Panc1 (cell line): ENCODE data around the gene DCUN1D2. TPM values are rescaled to one million over a fixed set of nuclear protein-coding genes. Genes with fewer than 3 reads are reported as not detected.

Experiments
- ATAC-seq: fragments of 200-7000 bp; cut with Tn5 transposase; 2 replicates; pipeline ENCODE4 v1.9.1; 2020; ENCODE audit warnings: mild to moderate bottlenecking, moderate library complexity
- BruUV-seq: library from RNA; stranded (reverse); fragments of 400-500 nt; replicated peaks from 2 replicates; lab custom pipeline; 2021; lab: Mats Ljungman, UMichigan
- CTCF ChIA-PET: fragments of 300-600 bp; sonication (Branson Sonifier 250); formaldehyde crosslinking; loops from one replicate; lab custom pipeline; 2022; ENCODE audit warnings: antibody characterized with exemption; lab: Charles Lee
- POLR2A ChIA-PET: fragments of 300-600 bp; sonication (Branson Sonifier 250); formaldehyde crosslinking; loops from one replicate; lab custom pipeline; 2022; ENCODE audit warnings: antibody characterized with exemption; lab: Charles Lee
- DNase-seq: peaks from one replicate; pipeline ENCODE4 v3.0.0-alpha.2; 2010; ENCODE audit warnings: low read depth, low spot score
- H3K27ac ChIP-seq: 2 replicates; pipeline ENCODE4 v1.5.1; 2011; ENCODE audit warnings: mild to moderate bottlenecking, low read length, inconsistent platforms
- H3K27me3 ChIP-seq: fragments of 200-500 bp; sonication (Bioruptor generic); 2 replicates; pipeline ENCODE4 v1.6.0; 2014; ENCODE audit warnings: low read length, inconsistent platforms; ENCODE audit not compliant: control insufficient read depth, insufficient read depth
- H3K36me3 ChIP-seq: fragments of 200-500 bp; sonication (Bioruptor generic); 2 replicates; pipeline ENCODE4 v1.5.1; 2014; ENCODE audit warnings: inconsistent platforms, mild to moderate bottlenecking, low read length, moderate library complexity; ENCODE audit not compliant: control insufficient read depth, insufficient read depth
- H3K4me1 ChIP-seq: 2 replicates; pipeline ENCODE4 v1.5.1; 2011; ENCODE audit warnings: inconsistent platforms, mild to moderate bottlenecking, low read length, moderate library complexity; ENCODE audit not compliant: control insufficient read depth, insufficient read depth
- H3K4me3 ChIP-seq, 2 experiments: 2 replicates each; pipeline ENCODE4 v1.5.1; 2011 to 2012; ENCODE audit warnings: low read depth in 2 of 2, low read length in 2 of 2, mild to moderate bottlenecking in 2 of 2, inconsistent platforms in 1 of 2, moderate library complexity in 1 of 2
- H3K9me3 ChIP-seq: fragments of 200-500 bp; sonication (Bioruptor generic); 2 replicates; pipeline ENCODE4 v1.5.1; 2014; ENCODE audit warnings: low read depth, mild to moderate bottlenecking, inconsistent platforms, low read length, moderate library complexity; ENCODE audit not compliant: control insufficient read depth, insufficient read depth
- POLR2AphosphoS5 ChIP-seq: IDR thresholded peaks from 2 replicates; pipeline ENCODE4 v1.6.1; 2012; ENCODE audit warnings: mild to moderate bottlenecking, low read depth, low read length, moderate library complexity
- SIN3A ChIP-seq: IDR thresholded peaks from 2 replicates; pipeline ENCODE4 v1.6.1; 2012; ENCODE audit warnings: low read depth, mild to moderate bottlenecking, low read length, moderate library complexity, borderline replicate concordance; ENCODE audit not compliant: insufficient read depth
- TCF7L2 ChIP-seq: IDR thresholded peaks from 2 replicates; pipeline ENCODE4 v1.6.1; 2011; ENCODE audit warnings: mild to moderate bottlenecking, low read depth, low read length, inconsistent platforms
- in situ Hi-C: cut with HindIII; loops from 2 replicates; pipeline ENCODE4 v1.10.0; 2016; ENCODE audit warnings: low sequenced_read_pairs, low pct_unique_long_range_greater_than_20kb
- intact Hi-C: fragments of 100-400 bp; cut with micrococcal nuclease; formaldehyde crosslinking; loops from one replicate; pipeline ENCODE4 v1.10.0; 2022; ENCODE audit not compliant: unreplicated experiment
- total RNA-seq: library from RNA; stranded (reverse); gene quantifications from one replicate; pipeline ENCODE4 v1.2.1, GENCODE V29; 2021; ENCODE audit not compliant: unreplicated experiment
- TF ChIP-seq, protein P1 (sequence below): fragments of 450-650 bp; IDR thresholded peaks from 2 replicates; pipeline ENCODE4 v1.5.1; 2017; ENCODE audit warnings: mild to moderate bottlenecking
- TF ChIP-seq, protein P2 (sequence below), 2 experiments: IDR thresholded peaks; 2 replicates each; pipeline ENCODE4 v1.6.1; 2011 to 2012; ENCODE audit warnings: low read depth in 2 of 2, control low read depth in 1 of 2, low read length in 1 of 2, mild to moderate bottlenecking in 1 of 2, moderate library complexity in 1 of 2; ENCODE audit not compliant: insufficient read depth in 1 of 2

Gene DCUN1D2
- total RNA-seq, 1 experiment from 2014 or later, result 22.8 TPM

DNA sequence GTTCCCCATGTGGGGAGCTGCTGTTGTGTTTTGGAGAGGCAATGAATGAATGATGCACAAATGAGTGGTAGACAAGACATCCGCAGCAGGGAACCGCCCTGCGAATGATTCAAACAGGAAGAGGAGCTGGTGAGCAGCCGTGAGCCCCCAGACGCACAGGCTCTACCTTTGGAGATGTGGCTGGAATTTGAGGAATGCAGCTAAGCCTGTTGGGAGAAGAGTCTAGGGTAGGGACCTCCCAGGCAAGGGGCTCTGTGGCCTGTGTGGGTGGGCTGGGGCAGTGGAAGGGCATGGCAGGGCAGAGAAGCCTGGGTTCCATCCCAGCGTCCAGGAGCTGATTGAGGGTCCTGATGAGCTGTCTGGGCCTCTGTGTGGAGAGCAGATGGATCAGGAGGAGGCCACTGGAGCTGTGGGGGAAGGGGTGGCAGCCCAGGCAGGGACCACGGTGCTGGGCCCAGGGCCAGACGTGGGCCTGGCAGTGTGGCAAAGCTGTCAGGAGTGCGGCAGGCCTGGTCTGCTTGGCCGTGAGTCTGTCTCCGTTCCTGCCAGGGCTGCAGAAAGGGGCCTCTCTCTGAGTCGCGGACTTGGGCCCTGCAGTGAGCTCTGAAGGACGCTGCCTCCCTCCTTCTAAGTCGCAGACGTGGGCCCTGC lies 41.8 kb upstream of the DCUN1D2 start:
- POLR2A ChIA-PET, result no interaction called here
- in situ Hi-C loops, result no loop called here
- CTCF ChIA-PET, result no interaction called here
- no peaks in the 10 kb centered on the region for H3K9me3 ChIP-seq
- intact Hi-C loops, result no loop called here
- peak; percentile 17; the same call in 1 of the 2 replicates for ATAC-seq
- no peak for TF ChIP-seq TCF7L2
- TF ChIP-seq, protein P1, sequence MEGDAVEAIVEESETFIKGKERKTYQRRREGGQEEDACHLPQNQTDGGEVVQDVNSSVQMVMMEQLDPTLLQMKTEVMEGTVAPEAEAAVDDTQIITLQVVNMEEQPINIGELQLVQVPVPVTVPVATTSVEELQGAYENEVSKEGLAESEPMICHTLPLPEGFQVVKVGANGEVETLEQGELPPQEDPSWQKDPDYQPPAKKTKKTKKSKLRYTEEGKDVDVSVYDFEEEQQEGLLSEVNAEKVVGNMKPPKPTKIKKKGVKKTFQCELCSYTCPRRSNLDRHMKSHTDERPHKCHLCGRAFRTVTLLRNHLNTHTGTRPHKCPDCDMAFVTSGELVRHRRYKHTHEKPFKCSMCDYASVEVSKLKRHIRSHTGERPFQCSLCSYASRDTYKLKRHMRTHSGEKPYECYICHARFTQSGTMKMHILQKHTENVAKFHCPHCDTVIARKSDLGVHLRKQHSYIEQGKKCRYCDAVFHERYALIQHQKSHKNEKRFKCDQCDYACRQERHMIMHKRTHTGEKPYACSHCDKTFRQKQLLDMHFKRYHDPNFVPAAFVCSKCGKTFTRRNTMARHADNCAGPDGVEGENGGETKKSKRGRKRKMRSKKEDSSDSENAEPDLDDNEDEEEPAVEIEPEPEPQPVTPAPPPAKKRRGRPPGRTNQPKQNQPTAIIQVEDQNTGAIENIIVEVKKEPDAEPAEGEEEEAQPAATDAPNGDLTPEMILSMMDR, result no peak
- TF ChIP-seq, protein P2, sequence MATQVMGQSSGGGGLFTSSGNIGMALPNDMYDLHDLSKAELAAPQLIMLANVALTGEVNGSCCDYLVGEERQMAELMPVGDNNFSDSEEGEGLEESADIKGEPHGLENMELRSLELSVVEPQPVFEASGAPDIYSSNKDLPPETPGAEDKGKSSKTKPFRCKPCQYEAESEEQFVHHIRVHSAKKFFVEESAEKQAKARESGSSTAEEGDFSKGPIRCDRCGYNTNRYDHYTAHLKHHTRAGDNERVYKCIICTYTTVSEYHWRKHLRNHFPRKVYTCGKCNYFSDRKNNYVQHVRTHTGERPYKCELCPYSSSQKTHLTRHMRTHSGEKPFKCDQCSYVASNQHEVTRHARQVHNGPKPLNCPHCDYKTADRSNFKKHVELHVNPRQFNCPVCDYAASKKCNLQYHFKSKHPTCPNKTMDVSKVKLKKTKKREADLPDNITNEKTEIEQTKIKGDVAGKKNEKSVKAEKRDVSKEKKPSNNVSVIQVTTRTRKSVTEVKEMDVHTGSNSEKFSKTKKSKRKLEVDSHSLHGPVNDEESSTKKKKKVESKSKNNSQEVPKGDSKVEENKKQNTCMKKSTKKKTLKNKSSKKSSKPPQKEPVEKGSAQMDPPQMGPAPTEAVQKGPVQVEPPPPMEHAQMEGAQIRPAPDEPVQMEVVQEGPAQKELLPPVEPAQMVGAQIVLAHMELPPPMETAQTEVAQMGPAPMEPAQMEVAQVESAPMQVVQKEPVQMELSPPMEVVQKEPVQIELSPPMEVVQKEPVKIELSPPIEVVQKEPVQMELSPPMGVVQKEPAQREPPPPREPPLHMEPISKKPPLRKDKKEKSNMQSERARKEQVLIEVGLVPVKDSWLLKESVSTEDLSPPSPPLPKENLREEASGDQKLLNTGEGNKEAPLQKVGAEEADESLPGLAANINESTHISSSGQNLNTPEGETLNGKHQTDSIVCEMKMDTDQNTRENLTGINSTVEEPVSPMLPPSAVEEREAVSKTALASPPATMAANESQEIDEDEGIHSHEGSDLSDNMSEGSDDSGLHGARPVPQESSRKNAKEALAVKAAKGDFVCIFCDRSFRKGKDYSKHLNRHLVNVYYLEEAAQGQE (IDR thresholded peaks at IDR 0.05; ENCODE audit: insufficient read depth in 1 of 2, low read depth in 2 of 2, low read length in 1 of 2), result no peak
- TF ChIP-seq SIN3A, result no peak
- no peak for TF ChIP-seq POLR2AphosphoS5
- BruUV-seq, result no TSS peak
- DNase-seq, result no peak
- no peak overlapping the region for H3K4me3 ChIP-seq
- H3K27ac ChIP-seq, result no peak overlapping the region
- H3K27me3 ChIP-seq, result no peaks in the 10 kb centered on the region
- H3K36me3 ChIP-seq, result peaks cover 5% of the 10 kb centered on the region; the same call in 1 of the 2 replicates
- no peaks in the 10 kb centered on the region for H3K4me1 ChIP-seq

DNA sequence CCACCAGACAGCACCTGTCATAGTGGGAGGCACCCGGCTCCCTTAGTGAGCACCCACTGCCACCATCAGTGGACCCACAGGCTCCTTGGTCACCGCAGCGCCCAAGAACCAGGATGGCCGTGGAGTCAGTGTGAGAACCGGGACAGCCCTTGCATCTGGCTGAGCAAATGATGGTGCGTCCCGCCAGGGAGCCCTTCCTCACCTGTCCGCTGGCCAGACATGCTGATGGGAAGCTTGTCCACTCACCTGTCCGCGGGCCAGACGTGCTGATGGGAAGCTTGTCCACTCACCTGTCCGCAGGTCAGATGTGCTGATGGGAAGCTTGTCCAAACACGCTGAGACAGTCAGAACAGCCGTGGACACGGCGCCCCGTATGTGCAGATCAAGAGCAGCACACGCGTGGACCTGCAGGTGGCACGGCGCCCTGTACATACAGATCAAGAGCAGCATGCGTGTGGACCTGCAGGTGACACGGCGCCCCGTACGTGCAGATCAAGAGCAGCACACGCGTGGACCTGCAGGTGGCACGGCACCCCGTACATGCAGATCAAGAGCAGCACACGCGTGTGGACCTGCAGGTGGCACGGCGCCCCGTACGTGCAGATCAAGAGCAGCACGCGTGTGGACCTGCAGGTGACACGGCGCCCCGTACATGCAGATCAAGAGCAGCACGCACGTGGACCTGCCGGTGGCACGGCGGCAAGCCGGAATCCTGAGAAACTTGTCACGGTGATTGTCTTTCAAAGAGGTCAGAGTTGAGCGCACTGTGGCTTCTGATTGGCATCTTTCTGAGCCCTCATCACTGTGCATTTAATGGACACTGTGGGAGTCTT lies 40.7 kb upstream of the DCUN1D2 start:
- no peak overlapping the region for H3K4me3 ChIP-seq
- no peak overlapping the region for H3K27ac ChIP-seq
- H3K4me1 ChIP-seq, result no peaks in the 10 kb centered on the region
- in situ Hi-C loops, result no loop called here
- H3K27me3 ChIP-seq, result no peaks in the 10 kb centered on the region
- intact Hi-C loops, result no loop called here
- TF ChIP-seq, protein P2 (IDR thresholded peaks at IDR 0.05; ENCODE audit: insufficient read depth in 1 of 2, low read depth in 2 of 2, low read length in 1 of 2), result no peak
- no peak for TF ChIP-seq SIN3A
- no peak for TF ChIP-seq POLR2AphosphoS5
- TF ChIP-seq TCF7L2, result no peak
- TF ChIP-seq, protein P1, result no peak
- ChIA-PET POLR2A (no interaction called here), CTCF (no interaction called here)
- no peaks in the 10 kb centered on the region for H3K9me3 ChIP-seq
- BruUV-seq, result no TSS peak
- H3K36me3 ChIP-seq, result peaks cover 6% of the 10 kb centered on the region; the same call in 1 of the 2 replicates
- DNase-seq (no peak), ATAC-seq (no peak)
